Heart left ventricle (tissue), 16 donors: Measurements from ENCODE around the gene TSACC. TPM values are rescaled to one million over a fixed set of nuclear protein-coding genes. Genes with fewer than 3 reads are reported as not detected.

Source experiments
- ATAC-seq, 4 donors: fragments of 200-7000 bp; cut with Tn5 transposase; one replicate each; pipeline ENCODE4 v1.9.1; 2020 to 2022; ENCODE audit warnings: moderate library complexity in 4 of 4, mild to moderate bottlenecking in 3 of 4, moderate number of reproducible peaks in 1 of 4
- DNase-seq, 5 donors: peaks; one replicate each; pipeline ENCODE4 v3.0.0-alpha.2; 2020
- H3K27ac ChIP-seq, 12 donors: fragments of 200-600 bp; sonication (generic) in 4 of 12; one replicate each; pipeline versions ENCODE4 v1.5.0 to v1.8.0; 2016 to 2022; ENCODE audit warnings: mild to moderate bottlenecking in 2 of 12
- H3K27me3 ChIP-seq, 9 donors: fragments of 200-600 bp; sonication (generic) in 2 of 9; one replicate each; pipeline versions ENCODE4 v1.5.1 to v1.8.0; 2016 to 2022; ENCODE audit warnings: mild to moderate bottlenecking in 3 of 9
- H3K36me3 ChIP-seq, 9 donors: fragments of 200-600 bp; sonication (generic) in 2 of 9; one replicate each; pipeline versions ENCODE4 v1.5.0 to v1.8.0; 2018 to 2022; ENCODE audit warnings: mild to moderate bottlenecking in 2 of 9
- H3K4me1 ChIP-seq, 12 donors: fragments of 200-600 bp; sonication (generic) in 4 of 12; one replicate each; pipeline versions ENCODE4 v1.5.0 to v1.8.0; 2016 to 2022; ENCODE audit warnings: mild to moderate bottlenecking in 3 of 12
- H3K4me3 ChIP-seq, 12 donors: fragments of 200-600 bp; sonication (generic) in 4 of 12; one replicate each; pipeline versions ENCODE4 v1.5.0 to v1.8.0; 2017 to 2022; ENCODE audit warnings: mild to moderate bottlenecking in 9 of 12, moderate library complexity in 4 of 12
- H3K9me3 ChIP-seq, 12 donors: fragments of 200-600 bp; sonication (generic) in 4 of 12; one replicate each; pipeline versions ENCODE4 v1.5.0 to v1.8.0; 2016 to 2022; ENCODE audit warnings: mild to moderate bottlenecking in 1 of 12
- CTCF ChIP-seq, 12 donors: fragments of 200-600 bp; sonication (generic) in 4 of 12; IDR thresholded peaks; one replicate each; pipeline versions ENCODE4 v1.5.0 to v1.8.0; 2018 to 2022; ENCODE audit warnings: antibody characterized with exemption in 12 of 12, mild to moderate bottlenecking in 5 of 12
- POLR2A ChIP-seq, 2 donors: fragments of 450-650 bp; IDR thresholded peaks; one replicate each; pipeline ENCODE4 v1.6.1; 2017; ENCODE audit warnings: antibody characterized with exemption in 2 of 2, mild to moderate bottlenecking in 2 of 2, moderate library complexity in 2 of 2
- WGBS, 4 donors: extraction: QIAGEN DNeasy Blood & Tissue Kit in 2 of 4; methylation state at CpG; one replicate each; pipeline versions ENCODE4 v1.1.5 to v1.1.7; 2013 to 2018; 5-methylcytosine and 5-hydroxymethylcytosine counted together
- intact Hi-C, 10 donors: fragments of 100-400 bp; cut with DNase I; formaldehyde crosslinking; loops; one replicate each; pipeline versions ENCODE4 v1.11.1 to v1.14.2; 2022
- polyA plus RNA-seq, 2 donors: library from polyadenylated mRNA; stranded (reverse); fragments of 200-250 nt; gene quantifications; one replicate each; pipeline ENCODE4 v1.2.3, GENCODE V29; 2013
- total RNA-seq, 9 donors: library from RNA; depleted of rRNA in 2 of 9; stranded (reverse); fragments of >200 nt in 2 of 9; fragmentation: NEBNext Ultra II Directional in 3 of 9; extraction: Animal tissue kit (Norgen Biotek cat#: 25700) in 3 of 9; gene quantifications; one replicate each; pipeline versions ENCODE4 v1.1.0 to v1.2.4, GENCODE V29; 2016 to 2023
- donor health status: ischemic (EF 13 %, LVEDD 7.1; RV severe dilation, severe dysfunction).
- donor health status: healthy with polysubstance abuse.
- donor health status: DM: no; HTN: yes; CAD: no.
- donor health status: DM: no; HTN: no; CAD: no.
- donor health status: ischemic (EF 25% LVEDD 6.9; RV normal size, moderate dysfunction).
- donor health status: ischemic (EF 25% LVEDD 5.7; RV mildly dilated, moderate dysfunction).
- donor health status: healthy.
- donor health status: DM: yes; HTN: yes; CAD: no.
- donor health status: ischemic (EF 35%, LVEDD 5.7; RV mildly dilated, moderate dysfunction).
- donor health status: nonischemic (EF 11% LVEDD 7.7; RV severe dilation, severe dysfunction).
- donor health status: DM: yes; HTN: yes; CAD: no.
- donor health status: PGD.
- donor health status: ischemic (EF 29% LVEDD 5.4; RV normal size, mild dysfunction).
- donor health status: nonischemic (EF 23%, LVEDD 6.1; RV moderate dilation, normal function).

Gene TSACC
- total and polyA plus RNA-seq, 11 donors: 0.36 to 0.81 TPM; not detected in 9

GRCh38 chr1:156376146-156376545, 37.8 kb downstream of the TSACC start:
- intact Hi-C loops: no loop called here
- WGBS, 4 donors: 86 to 95% (median 91%) methylated on average over 2 of the region's 2 CpGs
- no peak overlapping the region for H3K4me3 ChIP-seq
- peaks cover 0 to 16% (median 0%) of the 10 kb centered on the region in 9 donors for H3K27me3 ChIP-seq
- H3K36me3 ChIP-seq: no peaks in the 10 kb centered on the region
- DNase-seq (no peak), ATAC-seq (no peak)
- peaks cover 0 to 9% (median 0%) of the 10 kb centered on the region in 12 donors for H3K4me1 ChIP-seq
- no peak overlapping the region for H3K27ac ChIP-seq
- TF ChIP-seq CTCF (IDR thresholded peaks at IDR 0.05) (no peak), POLR2A (IDR thresholded peaks at IDR 0.05) (no peak)
- H3K9me3 ChIP-seq: no peaks in the 10 kb centered on the region

- H3K36me3 ChIP-seq: no peaks in the 10 kb centered on the region
- ATAC-seq (no peak), DNase-seq (no peak)
- intact Hi-C loops: no loop called here
- H3K4me1 ChIP-seq: peaks cover 0 to 5% (median 0%) of the 10 kb centered on the region in 12 donors
- H3K9me3 ChIP-seq: no peaks in the 10 kb centered on the region
- H3K4me3 ChIP-seq: no peak overlapping the region
- peaks cover 0 to 9% (median 0%) of the 10 kb centered on the region in 9 donors for H3K27me3 ChIP-seq
- no peak for TF ChIP-seq CTCF (IDR thresholded peaks at IDR 0.05)
- TF ChIP-seq POLR2A (IDR thresholded peaks at IDR 0.05): no peak
- H3K27ac ChIP-seq: no peak overlapping the region
- 82 to 89% (median 86%) methylated on average over 14 to 20 of the region's 20 CpGs for WGBS, 4 donors
Observed at GRCh38 chr1:156376958-156377919, 38.9 kb downstream of the TSACC start.

DNA sequence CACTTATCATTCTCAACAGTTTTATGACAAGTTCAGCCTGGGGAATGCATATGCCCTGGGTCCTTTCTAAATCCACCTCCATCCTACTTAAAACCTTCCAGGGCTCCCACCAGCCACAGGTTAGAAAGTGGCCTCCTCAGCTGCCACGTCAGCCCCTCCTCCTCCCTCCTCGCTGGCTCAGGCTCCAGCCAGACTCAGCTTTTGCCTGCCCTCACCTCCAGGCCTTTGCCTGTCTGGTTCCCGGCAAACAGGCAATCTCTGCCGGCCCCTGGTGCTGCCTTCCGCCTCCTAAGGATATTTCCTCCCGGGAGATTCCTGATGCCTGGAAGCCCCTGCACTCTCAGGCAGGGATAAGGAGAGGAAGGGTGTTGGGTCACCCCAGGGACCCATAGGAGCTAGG, 40.2 kb downstream of the TSACC start:
- ATAC-seq (no peak), DNase-seq (no peak)
- no peaks in the 10 kb centered on the region for H3K36me3 ChIP-seq
- H3K4me3 ChIP-seq: no peak overlapping the region
- H3K4me1 ChIP-seq: peaks cover 0 to 3% (median 0%) of the 10 kb centered on the region in 12 donors
- TF ChIP-seq POLR2A (IDR thresholded peaks at IDR 0.05) (no peak), CTCF (IDR thresholded peaks at IDR 0.05) (no peak)
- H3K9me3 ChIP-seq: no peaks in the 10 kb centered on the region
- intact Hi-C loops: no loop called here
- WGBS, 4 donors: 55 to 71% (median 67%) methylated on average over 6 of the region's 6 CpGs
- H3K27ac ChIP-seq: no peak overlapping the region
- H3K27me3 ChIP-seq: peaks cover 0 to 6% (median 0%) of the 10 kb centered on the region in 9 donors

GRCh38 chr1:156379420-156380165, 41.3 kb downstream of the TSACC start:
- no peak overlapping the region for H3K4me3 ChIP-seq
- DNase-seq: no peak
- WGBS, 4 donors: 55 to 64% (median 59%) methylated on average over 3 of the region's 3 CpGs
- no peaks in the 10 kb centered on the region for H3K4me1 ChIP-seq
- H3K27ac ChIP-seq: no peak overlapping the region
- TF ChIP-seq CTCF (IDR thresholded peaks at IDR 0.05) (no peak), POLR2A (IDR thresholded peaks at IDR 0.05) (no peak)
- intact Hi-C loops: loop anchor here in 9 of 10 donors (5.0 to 10.0 kb wide), 6 partner anchors 165 to 278 kb away; partner anchors contain the start of genes GPATCH4 (in 5 of the 9) and HAPLN2 (in 3 of the 9)
- H3K36me3 ChIP-seq: no peaks in the 10 kb centered on the region
- ATAC-seq: no peak
- H3K9me3 ChIP-seq: no peaks in the 10 kb centered on the region
- peaks cover 0 to 6% (median 0%) of the 10 kb centered on the region in 9 donors for H3K27me3 ChIP-seq
